K562 (cell line): ENCODE results near the gene PLEKHA5. TPM values are rescaled to one million over a fixed set of nuclear protein-coding genes. Genes with fewer than 3 reads are reported as not detected.

Source experiments
- ATAC-seq: fragments of 200-7000 bp; cut with Tn5 transposase; 3 replicates; pipeline ENCODE4 v1.9.1; 2020; ENCODE audit warnings: moderate library complexity
- BruUV-seq: library from RNA; stranded (reverse); fragments of 400-500 nt; replicated peaks from 2 replicates; lab custom pipeline; 2021; lab: Mats Ljungman, UMichigan
- CTCF ChIA-PET: fragments of 300-600 bp; formaldehyde crosslinking; extraction: SDS; loops from one replicate; lab custom pipeline; 2021; ENCODE audit warnings: low intra/inter-chr PET ratio; lab: Yijun Ruan, JAX
- POLR2A ChIA-PET: fragments of 300-600, 350-650 bp; sonication (Branson Sonifier 250); formaldehyde crosslinking; extraction: SDS; loops from one replicate; lab custom pipeline; 2021; ENCODE audit warnings: antibody characterized with exemption, inconsistent platforms; lab: Yijun Ruan, JAX
- DNase-seq, 4 experiments: peaks; one replicate each; pipeline versions ENCODE4 v3.0.0 to v3.0.0-alpha.2; 2011 to 2018; ENCODE audit warnings: low spot score in 3 of 4, mixed read lengths in 3 of 4; ENCODE audit errors: extremely low read depth in 1 of 4
- FAIRE-seq: peaks from 2 replicates; lab custom pipeline; 2011; peaks lifted over from hg19 to GRCh38; lab: Jason Lieb, UNC
- H2AFZ ChIP-seq: 2 replicates; pipeline ENCODE4 v1.6.0; 2011; ENCODE audit warnings: low read depth, low read length, control low read depth, inconsistent platforms
- H3K27ac ChIP-seq: fragments of 200-600 bp; 3 replicates; pipeline ENCODE4 v1.8.0; 2011; ENCODE audit warnings: low read depth, mild to moderate bottlenecking, control low read depth, inconsistent platforms, low read length, moderate library complexity, mixed read lengths; ENCODE audit errors: extremely low read depth
- H3K27me3 ChIP-seq, 2 experiments: fragments of 300-600 bp in 1 of 2; 2 replicates in 1 of 2; 3 replicates in 1 of 2; pipeline versions ENCODE4 v1.6.0 to v1.8.0; 2011; ENCODE audit warnings: inconsistent platforms in 2 of 2, low read length in 2 of 2, mild to moderate bottlenecking in 1 of 2, mixed read lengths in 1 of 2, moderate library complexity in 1 of 2; ENCODE audit not compliant: control insufficient read depth in 2 of 2, insufficient read depth in 2 of 2
- H3K36me3 ChIP-seq: fragments of 300-600 bp; 3 replicates; pipeline ENCODE4 v1.8.0; 2011; ENCODE audit warnings: mild to moderate bottlenecking, low read length, inconsistent platforms; ENCODE audit not compliant: control insufficient read depth, insufficient read depth
- H3K4me1 ChIP-seq, 2 experiments: fragments of 200-600 bp in 1 of 2; replicated peaks in 1 of 2; 2 replicates in 1 of 2; 3 replicates in 1 of 2; pipeline versions ENCODE4 v1.5.1 to v1.8.0; 2011; ENCODE audit warnings: inconsistent platforms in 2 of 2, low read length in 2 of 2, mild to moderate bottlenecking in 1 of 2, mixed read lengths in 1 of 2, moderate library complexity in 1 of 2; ENCODE audit not compliant: control insufficient read depth in 2 of 2, insufficient read depth in 2 of 2
- H3K4me2 ChIP-seq: 2 replicates; pipeline ENCODE4 v1.6.1; 2011; ENCODE audit warnings: low read length, control low read depth, inconsistent platforms, mixed read lengths; ENCODE audit not compliant: insufficient read depth
- H3K4me3 ChIP-seq: fragments of 200-600 bp; sonication (generic), shearing (Covaris generic); 2 replicates; pipeline ENCODE4 v1.5.1; 2016; ENCODE audit warnings: control low read depth, inconsistent platforms
- H3K79me2 ChIP-seq: fragments of 200-600 bp; 3 replicates; pipeline ENCODE4 v1.8.0; 2011; ENCODE audit warnings: low read length, inconsistent platforms; ENCODE audit not compliant: control insufficient read depth, insufficient read depth
- H3K9ac ChIP-seq, 2 experiments: 2 replicates each; pipeline versions ENCODE4 v1.6.0 to v1.6.1; 2011; ENCODE audit warnings: low read depth in 2 of 2, low read length in 2 of 2, control low read depth in 1 of 2, inconsistent platforms in 1 of 2, mild to moderate bottlenecking in 1 of 2, mixed read lengths in 1 of 2; ENCODE audit not compliant: insufficient read depth in 1 of 2
- H3K9me1 ChIP-seq: one replicate; pipeline ENCODE4 v1.6.0; 2011; ENCODE audit warnings: inconsistent platforms, mild to moderate bottlenecking, low read length, moderate library complexity; ENCODE audit not compliant: control insufficient read depth, insufficient read depth
- H3K9me3 ChIP-seq: replicated peaks from 2 replicates; pipeline ENCODE4 v1.5.1; 2011; ENCODE audit warnings: low read depth, low read length, inconsistent platforms; ENCODE audit not compliant: control insufficient read depth, insufficient read depth
- H4K20me1 ChIP-seq: replicated peaks from 2 replicates; pipeline ENCODE4 v1.6.1; 2011; ENCODE audit warnings: low read length, inconsistent platforms, mixed read lengths; ENCODE audit not compliant: control insufficient read depth, insufficient read depth
- ATF1 ChIP-seq, 2 experiments: fragments of 450-650 bp in 1 of 2; IDR thresholded peaks; 2 replicates each; pipeline ENCODE4 v1.6.1; 2016; ENCODE audit warnings: missing compliant biosample characterization in 1 of 2, missing genetic modification characterization in 1 of 2
- CBFA2T3 ChIP-seq: fragments of 450-650 bp; IDR thresholded peaks from 2 replicates; pipeline ENCODE4 v1.6.1; 2017
- CGGBP1 ChIP-seq: fragments of 250-450 bp; sonication (Bioruptor Pico); IDR thresholded peaks from 2 replicates; pipeline ENCODE4 v1.9.0; 2021; ENCODE audit warnings: mild to moderate bottlenecking
- E2F6 ChIP-seq, 2 experiments: IDR thresholded peaks; 2 replicates each; pipeline ENCODE4 v1.6.1; 2011; ENCODE audit warnings: borderline replicate concordance in 1 of 2, control low read depth in 1 of 2, low read depth in 1 of 2, low read length in 1 of 2, mild to moderate bottlenecking in 1 of 2, mixed read lengths in 1 of 2, moderate library complexity in 1 of 2; ENCODE audit not compliant: insufficient read depth in 1 of 2, insufficient read length in 1 of 2, poor library complexity in 1 of 2, severe bottlenecking in 1 of 2; ENCODE audit errors: extremely low read depth in 1 of 2
- HDAC8 ChIP-seq: fragments of 450-650 bp; IDR thresholded peaks from 2 replicates; pipeline ENCODE4 v1.6.1; 2016; ENCODE audit warnings: mild to moderate bottlenecking, missing genetic modification characterization, moderate library complexity, missing compliant biosample characterization
- KHSRP ChIP-seq: fragments of 450-650 bp; IDR thresholded peaks from 2 replicates; pipeline ENCODE4 v1.6.1; 2017
- MTF1 ChIP-seq: fragments of 250-450 bp; sonication (Bioruptor Pico); IDR thresholded peaks from 2 replicates; pipeline ENCODE4 v1.9.0; 2021; ENCODE audit warnings: moderate library complexity, mild to moderate bottlenecking, inconsistent platforms, borderline replicate concordance
- SETDB1 ChIP-seq: IDR thresholded peaks from one replicate; pipeline ENCODE4 v1.6.1; 2012; ENCODE audit warnings: low read length, control low read depth, inconsistent platforms
- SRF ChIP-seq, 2 experiments: fragments of 250-450, 450-650 bp in 1 of 2; sonication (Bioruptor Pico) in 1 of 2; sonication (generic) in 1 of 2; formaldehyde crosslinking; IDR thresholded peaks; 2 replicates each; pipeline versions ENCODE4 v1.5.0 to v1.5.1; 2020 to 2022; ENCODE audit warnings: mild to moderate bottlenecking in 1 of 2, missing genetic modification reagents in 1 of 2
- ZNF140 ChIP-seq: fragments of 250-450 bp; sonication (Bioruptor Pico); IDR thresholded peaks from 2 replicates; pipeline ENCODE4 v1.8.0; 2021; ENCODE audit warnings: moderate library complexity, mild to moderate bottlenecking, inconsistent platforms
- ZNF143 ChIP-seq: sonication (generic); formaldehyde crosslinking; IDR thresholded peaks from 2 replicates; pipeline ENCODE4 v1.9.0; 2022; ENCODE audit warnings: mild to moderate bottlenecking, missing genetic modification reagents
- ZNF717 ChIP-seq: fragments of 250-450 bp; sonication (Bioruptor Pico); IDR thresholded peaks from 2 replicates; pipeline ENCODE4 v1.5.0; 2021
- ZNF785 ChIP-seq: fragments of 250-450 bp; sonication (Bioruptor Pico); IDR thresholded peaks from 2 replicates; pipeline ENCODE4 v1.4.0; 2020; ENCODE audit warnings: mild to moderate bottlenecking
- WGBS: fragments of 100-300 bp; shearing (Covaris generic); methylation state at CpG from one replicate; pipeline ENCODE4 v1.1.6; 2016; ENCODE audit warnings: low coverage, mixed read lengths; ENCODE audit not compliant: insufficient coverage; ENCODE audit errors: missing lambda C conversion rate; 5-methylcytosine and 5-hydroxymethylcytosine counted together
- in situ Hi-C: fragments of 300-500 bp; cut with MboI; formaldehyde crosslinking; loops from 4 replicates; pipeline ENCODE4 v1.15.0; 2018; ENCODE audit warnings: inconsistent platforms, mixed read lengths
- intact Hi-C: fragments of 100-400 bp; cut with micrococcal nuclease; formaldehyde crosslinking; loops from 2 replicates; pipeline ENCODE4 v1.14.2; 2022
- polyA plus RNA-seq, 8 experiments: library from polyadenylated mRNA; depleted of rRNA in 4 of 8; stranded (reverse) in 5 of 8; unstranded in 3 of 8; fragments of >200 nt; fragmentation: Nextera tagmentation in 2 of 8; fragmentation: Illumina TruSeq in 1 of 8; extraction: Ambion mirVana in 2 of 8; extraction: Trizol in 1 of 8; gene quantifications; 2 replicates each; pipeline versions ENCODE4 v1.2.1 to v1.2.3, GENCODE V29; 2011 to 2014; ENCODE audit warnings: inconsistent platforms in 1 of 8, missing spikeins in 1 of 8
- total RNA-seq, 7 experiments: library from RNA; depleted of rRNA in 6 of 7; stranded (reverse); fragments of >200 nt in 6 of 7; fragmentation: Illumina TruSeq in 2 of 7; extraction: Trizol in 2 of 7; gene quantifications; 2 replicates each; pipeline versions ENCODE4 v1.2.1 to v1.2.3, GENCODE V29; 2011 to 2021; ENCODE audit warnings: low replicate concordance in 1 of 7
- TF ChIP-seq, protein P1 (sequence below): IDR thresholded peaks from 3 replicates; pipeline ENCODE4 v1.6.1; 2011; ENCODE audit warnings: borderline replicate concordance, mild to moderate bottlenecking; ENCODE audit not compliant: insufficient read length, insufficient read depth

Gene PLEKHA5
- total and polyA plus RNA-seq, 9 of the 15 experiments (the other 6 are each of a cell fraction or from before 2014, with no cell fraction given) = 7.2 to 26.2 (median 17.4) TPM

DNA sequence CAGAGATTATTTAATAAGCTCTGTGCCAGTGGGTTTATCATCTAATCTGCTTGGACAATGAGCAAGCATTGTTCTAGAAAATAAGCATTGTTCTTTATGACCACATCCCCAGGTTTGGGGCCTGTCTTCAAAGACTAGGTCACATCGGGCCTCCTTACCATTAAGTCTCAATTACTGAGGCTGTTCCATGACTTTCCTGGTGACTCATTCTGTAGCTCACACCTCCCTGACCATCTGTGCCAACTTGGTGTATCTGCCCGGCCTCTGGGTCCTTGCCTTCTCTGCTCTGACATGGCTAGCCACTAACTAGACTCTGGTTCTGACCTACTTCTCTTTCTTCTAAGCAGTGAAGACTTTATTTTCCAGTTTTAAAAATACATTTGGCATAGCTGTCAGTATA is 44.4 kb upstream of the PLEKHA5 start:
- H4K20me1 ChIP-seq = no peaks in the 10 kb centered on the region
- no peaks in the 10 kb centered on the region for H3K9me3 ChIP-seq
- no TSS peak for BruUV-seq
- H3K36me3 ChIP-seq = no peaks in the 10 kb centered on the region
- in situ Hi-C loops = no loop called here
- FAIRE-seq = no peak
- WGBS = 19% methylated on average over 2 of the region's 2 CpGs
- no peak for ATAC-seq
- intact Hi-C loops = no loop called here
- ChIA-PET CTCF (no interaction called here), POLR2A (no interaction called here)
- H3K9me1 ChIP-seq = no peaks in the 10 kb centered on the region
- no peaks in the 10 kb centered on the region for H3K27me3 ChIP-seq
- no peak overlapping the region for H2AFZ ChIP-seq
- no peak overlapping the region for H3K27ac ChIP-seq
- H3K9ac ChIP-seq = no peak overlapping the region
- no peak for TF ChIP-seq E2F6 (IDR thresholded peaks at IDR 0.05; ENCODE audit: borderline replicate concordance in 1 of 2, extremely low read depth in 1 of 2, insufficient read depth in 1 of 2, insufficient read length in 1 of 2, low read depth in 1 of 2, low read length in 1 of 2, poor library complexity in 1 of 2, severe bottlenecking in 1 of 2)
- no peak for TF ChIP-seq MTF1 (CRISPR knock-in tag)
- no peak for TF ChIP-seq SRF (CRISPR knock-in tag; IDR thresholded peaks at IDR 0.05)
- no peak for TF ChIP-seq HDAC8 (tag)
- TF ChIP-seq CBFA2T3 = no peak
- TF ChIP-seq ZNF143 (CRISPR knock-in tag) = no peak
- TF ChIP-seq CGGBP1 (CRISPR knock-in tag) = no peak
- TF ChIP-seq ATF1 (CRISPR knock-in tag; IDR thresholded peaks at IDR 0.05) = no peak
- no peak for TF ChIP-seq ATF1 (tag; IDR thresholded peaks at IDR 0.05)
- no peak for TF ChIP-seq ZNF140 (CRISPR knock-in tag)
- TF ChIP-seq ZNF785 (CRISPR knock-in tag) = no peak
- TF ChIP-seq, protein P1, sequence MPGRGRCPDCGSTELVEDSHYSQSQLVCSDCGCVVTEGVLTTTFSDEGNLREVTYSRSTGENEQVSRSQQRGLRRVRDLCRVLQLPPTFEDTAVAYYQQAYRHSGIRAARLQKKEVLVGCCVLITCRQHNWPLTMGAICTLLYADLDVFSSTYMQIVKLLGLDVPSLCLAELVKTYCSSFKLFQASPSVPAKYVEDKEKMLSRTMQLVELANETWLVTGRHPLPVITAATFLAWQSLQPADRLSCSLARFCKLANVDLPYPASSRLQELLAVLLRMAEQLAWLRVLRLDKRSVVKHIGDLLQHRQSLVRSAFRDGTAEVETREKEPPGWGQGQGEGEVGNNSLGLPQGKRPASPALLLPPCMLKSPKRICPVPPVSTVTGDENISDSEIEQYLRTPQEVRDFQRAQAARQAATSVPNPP = no peak
- TF ChIP-seq ZNF717 (CRISPR knock-in tag) = no peak
- TF ChIP-seq SETDB1 = no peak
- TF ChIP-seq KHSRP = no peak
- no peak overlapping the region for H3K4me3 ChIP-seq
- DNase-seq = no peak
- no peak overlapping the region for H3K4me2 ChIP-seq
- no peaks in the 10 kb centered on the region for H3K79me2 ChIP-seq
- H3K4me1 ChIP-seq = no peaks in the 10 kb centered on the region
